Measurements from ENCODE around the gene NAALADL1. TPM values are rescaled to one million over a fixed set of nuclear protein-coding genes. Genes with fewer than 3 reads are reported as not detected.
A peak's percentile ranks its signal among the peaks of the same experiment; 100 is the strongest.
"Not testable (repeated sequence)": the region's sequence is repeated elsewhere in the genome, so short reads cannot be mapped to it uniquely, and the experiment has no call there.

The NAALADL1 gene
- total RNA-seq, 2 experiments from 2014 or later: 7.1 to 7.5 TPM

GRCh38 chr11:65008016-65008415 lies 50.3 kb downstream of the NAALADL1 start:
- ATAC-seq (no peak), DNase-seq (no peak)
- Mint-ChIP-seq H3K4me1 (ENCODE audit: low read depth) (peaks cover 3% of the 10 kb centered on the region), H3K36me3 (ENCODE audit: low read depth) (no peaks in the 10 kb centered on the region), H3K27ac (no peak overlapping the region), H3K27me3 (ENCODE audit: low read depth) (no peaks in the 10 kb centered on the region), H3K4me3 (no peak overlapping the region), H3K9me3 (ENCODE audit: insufficient read depth) (no peaks in the 10 kb centered on the region)
- ChIA-PET CTCF (interaction anchor here (0.6 to 1.3 kb wide), 2 partner anchors 11 to 199 kb away, joined by 3 to 7 read pairs; partner anchors contain the start of gene BATF2), POLR2A (no interaction called here)

- H3K27me3 Mint-ChIP-seq (ENCODE audit: low read depth); H3K4me1 Mint-ChIP-seq (ENCODE audit: low read depth); H3K9me3 Mint-ChIP-seq (ENCODE audit: insufficient read depth); ATAC-seq; H3K4me3 Mint-ChIP-seq; H3K36me3 Mint-ChIP-seq (ENCODE audit: low read depth); H3K27ac Mint-ChIP-seq; DNase-seq; POLR2A ChIA-PET: not testable (repeated sequence)
- CTCF ChIA-PET: interaction anchor here (5.3 kb wide), 1 partner anchor 10 kb away, joined by 30 read pairs; the partner anchor contains the start of gene ARL2
Measured at GRCh38 chr11:65003968-65004367, 54.4 kb downstream of the NAALADL1 start.

- CTCF ChIA-PET: interaction anchor here (5.3 kb wide), 1 partner anchor 11 kb away, joined by 30 read pairs; the partner anchor contains the start of gene ARL2
- Mint-ChIP-seq H3K27ac (no peak overlapping the region), H3K4me1 (ENCODE audit: low read depth) (peaks cover 14% of the 10 kb centered on the region), H3K4me3 (no peak overlapping the region), H3K36me3 (ENCODE audit: low read depth) (no peaks in the 10 kb centered on the region), H3K27me3 (ENCODE audit: low read depth) (no peaks in the 10 kb centered on the region), H3K9me3 (ENCODE audit: insufficient read depth) (no peaks in the 10 kb centered on the region)
- DNase-seq (no peak), ATAC-seq (no peak)
- POLR2A ChIA-PET: no interaction called here
Measured at GRCh38 chr11:65003282-65003681, 55.1 kb downstream of the NAALADL1 start.

GRCh38 chr11:65002706-65003105 lies 55.6 kb downstream of the NAALADL1 start:
- Mint-ChIP-seq H3K4me3 (no peak overlapping the region), H3K27ac (no peak overlapping the region), H3K36me3 (ENCODE audit: low read depth) (no peaks in the 10 kb centered on the region), H3K9me3 (ENCODE audit: insufficient read depth) (no peaks in the 10 kb centered on the region), H3K4me1 (ENCODE audit: low read depth) (peaks cover 18% of the 10 kb centered on the region), H3K27me3 (ENCODE audit: low read depth) (no peaks in the 10 kb centered on the region)
- ChIA-PET CTCF (interaction anchor here (5.3 kb wide), 1 partner anchor 11 kb away, joined by 30 read pairs; the partner anchor contains the start of gene ARL2), POLR2A (no interaction called here)
- no peak for ATAC-seq
- no peak for DNase-seq

- H3K27ac Mint-ChIP-seq: peak overlapping the region; percentile 83
- ATAC-seq: no peak
- POLR2A ChIA-PET: interaction anchor here (1.5 kb wide), 1 partner anchor 136 kb away, joined by 4 read pairs; no protein-coding TSS in a partner anchor
Measured at GRCh38 chr11:64999478-64999877, 58.9 kb downstream of the NAALADL1 start.

GRCh38 chr11:64998690-64999431 lies 59.5 kb downstream of the NAALADL1 start:
- no peaks in the 10 kb centered on the region for H3K9me3 Mint-ChIP-seq (ENCODE audit: insufficient read depth)
- DNase-seq: no peak
- POLR2A ChIA-PET: interaction anchor here (1.5 kb wide), 1 partner anchor 136 kb away, joined by 4 read pairs; no protein-coding TSS in a partner anchor
- H3K27ac Mint-ChIP-seq: peak overlapping the region; percentile 83
- H3K4me3 Mint-ChIP-seq: peak overlapping the region; percentile 47
- peaks cover 33% of the 10 kb centered on the region for H3K4me1 Mint-ChIP-seq (ENCODE audit: low read depth)
- CTCF ChIA-PET: interaction anchor here (0.6 to 1.6 kb wide), 6 partner anchors 14 to 151 kb away, joined by 3 to 9 read pairs (median 4); partner anchors contain the start of genes ARL2 and ZNHIT2
- H3K36me3 Mint-ChIP-seq (ENCODE audit: low read depth): no peaks in the 10 kb centered on the region
- peak; percentile 45 for ATAC-seq
- H3K27me3 Mint-ChIP-seq (ENCODE audit: low read depth): no peaks in the 10 kb centered on the region

More at GRCh38 chr11:64999478-64999877, 58.9 kb downstream of the NAALADL1 start:
- no peaks in the 10 kb centered on the region for H3K9me3 Mint-ChIP-seq (ENCODE audit: insufficient read depth)
- H3K4me3 Mint-ChIP-seq: no peak overlapping the region
- H3K36me3 Mint-ChIP-seq (ENCODE audit: low read depth): no peaks in the 10 kb centered on the region
- CTCF ChIA-PET: interaction anchor here (1.3 kb wide), 2 partner anchors 13 to 33 kb away, joined by 3 to 7 read pairs; no protein-coding TSS in a partner anchor
- H3K27me3 Mint-ChIP-seq (ENCODE audit: low read depth): no peaks in the 10 kb centered on the region
- H3K4me1 Mint-ChIP-seq (ENCODE audit: low read depth): peaks cover 33% of the 10 kb centered on the region
- no peak for DNase-seq

- peak overlapping the region; percentile 83 for H3K27ac Mint-ChIP-seq
- ChIA-PET POLR2A (interaction anchor here (1.5 kb wide), 1 partner anchor 137 kb away, joined by 4 read pairs; no protein-coding TSS in a partner anchor), CTCF (interaction anchor here (1.2 to 1.6 kb wide), 4 partner anchors 15 to 150 kb away, joined by 3 to 9 read pairs (median 6); partner anchors contain the start of genes ARL2 and ZNHIT2)
- peaks cover 33% of the 10 kb centered on the region for H3K4me1 Mint-ChIP-seq (ENCODE audit: low read depth)
- ATAC-seq (peak; percentile 43), DNase-seq (peak; percentile 36)
- peak overlapping the region; percentile 47 for H3K4me3 Mint-ChIP-seq
- H3K36me3 Mint-ChIP-seq (ENCODE audit: low read depth): no peaks in the 10 kb centered on the region
- H3K27me3 Mint-ChIP-seq (ENCODE audit: low read depth): no peaks in the 10 kb centered on the region
- no peaks in the 10 kb centered on the region for H3K9me3 Mint-ChIP-seq (ENCODE audit: insufficient read depth)
Measured at GRCh38 chr11:64998141-64998540, 60.2 kb downstream of the NAALADL1 start.

- ChIA-PET POLR2A (interaction anchor here (0.7 kb wide), 1 partner anchor 79 kb away, joined by 3 read pairs; no protein-coding TSS in a partner anchor), CTCF (interaction anchor here (0.7 to 1.3 kb wide), 9 partner anchors 11 to 153 kb away, joined by 3 to 7 read pairs (median 3); partner anchors contain the start of gene PPP2R5B)
- Mint-ChIP-seq H3K27me3 (ENCODE audit: low read depth) (peaks cover 2% of the 10 kb centered on the region), H3K4me1 (ENCODE audit: low read depth) (peaks cover 33% of the 10 kb centered on the region), H3K27ac (peak within 1 kb of the TSS; percentile 79), H3K36me3 (ENCODE audit: low read depth) (no peaks in the 10 kb centered on the region), H3K4me3 (peak within 1 kb of the TSS; percentile 46), H3K9me3 (ENCODE audit: insufficient read depth) (no peaks in the 10 kb centered on the region)
- DNase-seq (peak; percentile 41), ATAC-seq (peak; percentile 67)
Measured at GRCh38 chr11:64996710-64997380, 61.5 kb downstream of the NAALADL1 start, which contains the start of gene BATF2. Gene BATF2 (minus strand): TSS chr11:64996971. CDS start chr11:64996914, 57 bp downstream.

GRCh38 chr11:64996327-64996709 lies 62.0 kb downstream of the NAALADL1 start:
- ATAC-seq (no peak), DNase-seq (no peak)
- Mint-ChIP-seq H3K27ac (peak overlapping the region; percentile 79), H3K27me3 (ENCODE audit: low read depth) (peaks cover 2% of the 10 kb centered on the region), H3K4me1 (ENCODE audit: low read depth) (peaks cover 33% of the 10 kb centered on the region), H3K9me3 (ENCODE audit: insufficient read depth) (no peaks in the 10 kb centered on the region), H3K4me3 (peak overlapping the region; percentile 46), H3K36me3 (ENCODE audit: low read depth) (no peaks in the 10 kb centered on the region)
- ChIA-PET CTCF (interaction anchor here (0.7 to 2.0 kb wide), 9 partner anchors 12 to 152 kb away, joined by 3 to 7 read pairs (median 4); partner anchors contain the start of genes ARL2 and PPP2R5B), POLR2A (interaction anchor here (0.7 kb wide), 1 partner anchor 80 kb away, joined by 3 read pairs; no protein-coding TSS in a partner anchor)

All from activated CD8-positive, alpha-beta T cell treated with anti-CD3 and anti-CD28 coated beads, Interleukin-2, amount 10 ng/mL, durations not matched to agents 7 days and 5 days (primary cell).